ENCODE data around the gene ZNF821.
"Not testable (repeated sequence)": the region's sequence is repeated elsewhere in the genome, so short reads cannot be mapped to it uniquely, and the experiment has no call there.

ZNF821 gene, protein sequence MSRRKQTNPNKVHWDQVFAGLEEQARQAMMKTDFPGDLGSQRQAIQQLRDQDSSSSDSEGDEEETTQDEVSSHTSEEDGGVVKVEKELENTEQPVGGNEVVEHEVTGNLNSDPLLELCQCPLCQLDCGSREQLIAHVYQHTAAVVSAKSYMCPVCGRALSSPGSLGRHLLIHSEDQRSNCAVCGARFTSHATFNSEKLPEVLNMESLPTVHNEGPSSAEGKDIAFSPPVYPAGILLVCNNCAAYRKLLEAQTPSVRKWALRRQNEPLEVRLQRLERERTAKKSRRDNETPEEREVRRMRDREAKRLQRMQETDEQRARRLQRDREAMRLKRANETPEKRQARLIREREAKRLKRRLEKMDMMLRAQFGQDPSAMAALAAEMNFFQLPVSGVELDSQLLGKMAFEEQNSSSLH

DNA sequence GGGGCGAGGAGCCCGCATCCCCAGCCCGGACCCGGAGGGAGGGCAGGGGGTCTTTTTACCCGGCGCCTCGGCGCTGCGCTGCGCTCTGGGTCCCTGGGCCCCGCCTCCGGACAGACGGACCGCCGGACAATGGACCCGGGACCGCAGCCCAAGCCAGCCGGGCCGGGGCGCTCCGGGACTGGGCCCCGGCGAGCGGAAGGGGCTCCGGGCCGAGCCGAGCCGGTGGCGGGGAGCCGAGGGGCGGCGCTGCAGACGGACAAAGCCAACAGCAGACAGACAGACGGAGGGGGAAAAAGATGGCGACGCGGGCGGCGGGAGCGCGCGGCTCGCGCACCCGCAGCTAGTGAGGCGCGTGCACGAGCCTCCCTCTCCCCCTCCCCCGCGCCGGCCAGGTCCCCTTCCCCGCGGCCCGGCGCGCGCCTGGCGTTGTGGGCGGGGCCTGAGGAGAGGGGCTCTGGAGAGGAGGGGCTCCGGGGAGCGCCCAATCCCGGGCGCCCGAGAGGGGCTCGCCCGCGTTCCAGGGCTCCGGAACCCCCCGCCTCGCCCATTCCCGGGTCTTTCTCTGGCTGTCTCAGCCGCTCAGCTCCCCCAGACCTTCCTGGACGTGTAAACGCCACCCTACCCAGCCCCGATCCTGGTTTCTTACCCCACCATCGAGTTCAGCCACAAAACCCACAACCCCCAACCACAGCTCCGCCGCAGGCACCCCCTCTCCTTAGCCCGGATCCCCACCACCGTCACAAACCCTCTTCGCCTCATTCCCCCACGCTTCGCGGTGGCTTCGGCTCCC is at the start of gene ZNF821:
Gene ZNF821 (minus strand): TSS at position 334 of the 790 bp plus-strand sequence. CDS start 4,236 bp downstream, outside the sequence.
- DNase-seq: peak; percentile 64

- DNase-seq: no peak
These were observed 49.0 kb upstream of the ZNF821 start for GRCh38 chr16:71933017-71933416.

GRCh38 chr16:71931599-71931998 is 47.6 kb upstream of the ZNF821 start:
- no peak for DNase-seq

DNA sequence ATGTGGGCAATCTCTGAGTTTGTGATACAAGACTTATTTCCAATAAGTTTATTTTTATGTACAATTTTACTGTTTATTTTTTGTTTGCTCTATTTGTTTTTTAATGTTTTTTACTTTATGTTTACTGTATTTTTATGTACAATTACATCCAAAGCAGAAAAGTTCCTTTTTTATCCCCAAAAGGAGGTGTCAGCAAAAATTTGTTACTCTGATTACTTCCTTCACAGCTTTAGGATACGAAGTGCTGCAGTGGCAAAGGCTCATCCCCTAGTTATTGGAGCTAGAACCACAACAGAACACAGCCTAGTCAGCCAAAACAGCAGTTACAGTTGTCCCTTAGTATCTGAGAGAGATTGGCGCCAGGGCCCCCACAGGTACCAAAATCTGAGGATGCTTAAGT is 47.0 kb upstream of the ZNF821 start:
- DNase-seq: no peak

GRCh38 chr16:71930013-71930563 is 46.1 kb upstream of the ZNF821 start:
- DNase-seq: no peak

DNA sequence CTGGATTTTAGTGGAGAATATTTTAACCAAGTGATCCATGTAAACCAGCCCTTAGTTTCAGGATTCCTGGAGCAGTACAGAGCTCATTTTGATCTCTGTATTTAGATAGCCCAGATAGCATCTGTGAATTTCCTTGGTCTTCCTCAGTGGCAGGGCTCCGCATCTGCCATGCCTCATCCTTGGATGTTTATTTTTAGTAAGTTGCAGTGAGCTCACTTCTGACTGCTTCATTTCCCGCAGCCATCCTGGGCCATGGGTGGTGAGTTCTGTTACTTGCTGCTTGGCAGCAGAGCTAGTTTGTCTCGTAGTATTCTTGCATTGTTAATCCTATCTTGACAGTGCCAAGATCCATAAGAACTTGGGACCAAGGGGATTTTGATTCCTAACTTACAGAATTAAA is 45.1 kb upstream of the ZNF821 start:
- no peak for DNase-seq

DNA sequence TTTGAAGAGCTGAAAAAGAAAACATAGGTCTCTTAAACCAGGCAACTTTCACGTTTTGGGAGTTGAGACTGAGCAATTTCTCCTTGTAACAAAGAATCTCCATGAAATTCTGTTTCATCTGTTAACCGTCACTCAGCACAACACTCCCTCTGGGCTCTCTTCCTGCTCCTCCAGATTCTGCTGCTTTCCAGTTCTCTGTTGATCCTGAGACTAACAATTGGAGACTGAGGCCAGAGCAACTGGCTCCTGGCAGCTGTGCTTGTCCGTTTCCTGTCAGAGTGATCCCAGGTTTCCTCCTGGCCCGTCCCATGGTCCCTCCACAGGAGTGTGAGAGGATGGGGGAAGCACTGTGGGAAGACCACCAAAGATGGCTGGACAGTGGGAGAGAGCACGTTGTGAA is 43.8 kb upstream of the ZNF821 start:
- no peak for DNase-seq

DNA sequence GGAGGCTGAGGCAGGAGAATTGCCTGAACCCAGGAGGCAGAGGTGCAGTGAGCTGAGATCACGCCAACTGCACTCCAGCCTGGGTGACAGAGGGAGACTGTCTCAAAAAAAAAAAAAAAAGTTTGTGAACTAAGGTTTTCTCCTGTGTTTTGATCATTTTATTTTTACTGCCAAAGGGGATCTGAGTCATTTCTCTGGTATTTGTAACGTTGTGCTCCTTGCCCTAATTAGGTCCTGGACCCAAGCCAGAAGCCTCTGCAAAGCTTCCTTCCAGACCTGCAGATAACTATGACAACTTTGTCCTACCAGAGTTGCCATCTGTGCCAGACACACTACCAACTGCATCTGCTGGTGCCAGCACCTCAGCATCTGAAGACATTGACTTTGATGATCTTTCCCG is 43.4 kb upstream of the ZNF821 start:
- no peak for DNase-seq

- no peak for DNase-seq
These were observed 40.7 kb upstream of the ZNF821 start for GRCh38 chr16:71924710-71925109.

GRCh38 chr16:71923941-71924690 is 40.1 kb upstream of the ZNF821 start:
- no peak for DNase-seq

- no peak for DNase-seq
These were observed 36.7 kb upstream of the ZNF821 start for GRCh38 chr16:71920658-71921057.

DNA sequence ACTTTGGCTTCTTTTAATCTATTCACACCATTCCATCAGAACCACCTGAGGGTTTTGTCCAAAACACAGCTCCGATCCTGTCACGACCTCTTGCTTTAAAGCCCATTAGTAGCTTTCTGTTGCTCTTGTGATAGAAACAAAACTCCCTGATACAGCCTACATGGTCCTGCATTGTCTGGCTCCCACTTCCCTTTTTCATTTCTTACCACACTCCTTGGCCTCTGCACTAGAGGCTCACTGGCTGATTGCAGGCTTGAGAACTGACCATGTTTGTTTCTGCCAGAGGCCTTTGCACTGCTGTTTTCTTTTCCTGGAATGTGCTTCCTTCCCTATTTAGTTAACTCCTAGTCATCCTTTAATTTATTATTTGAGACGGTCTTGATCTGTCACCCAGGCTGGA is 35.1 kb upstream of the ZNF821 start:
- no peak for DNase-seq

DNA sequence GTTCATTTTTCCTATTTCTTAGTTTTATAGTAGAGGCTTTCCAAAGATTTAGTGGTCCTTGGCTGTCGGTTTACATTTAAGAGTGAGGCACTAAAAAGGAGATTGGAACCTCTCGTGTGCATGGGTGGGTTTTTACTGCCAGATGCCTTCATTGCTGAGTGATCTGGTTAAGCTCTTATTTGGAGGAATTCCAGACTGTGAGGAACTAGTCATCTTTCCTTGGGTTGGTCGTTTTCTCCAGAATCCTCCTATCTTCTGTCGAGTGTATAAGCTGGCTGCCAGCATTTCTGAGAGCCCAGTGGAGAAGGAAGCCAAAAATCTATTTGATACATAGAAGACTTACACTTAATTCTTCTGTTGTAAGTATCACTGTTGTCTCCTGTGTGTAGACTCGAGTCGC is 33.9 kb upstream of the ZNF821 start:
- no peak for DNase-seq

- no peak for DNase-seq
These were observed 32.5 kb upstream of the ZNF821 start for GRCh38 chr16:71916397-71916920.

DNA sequence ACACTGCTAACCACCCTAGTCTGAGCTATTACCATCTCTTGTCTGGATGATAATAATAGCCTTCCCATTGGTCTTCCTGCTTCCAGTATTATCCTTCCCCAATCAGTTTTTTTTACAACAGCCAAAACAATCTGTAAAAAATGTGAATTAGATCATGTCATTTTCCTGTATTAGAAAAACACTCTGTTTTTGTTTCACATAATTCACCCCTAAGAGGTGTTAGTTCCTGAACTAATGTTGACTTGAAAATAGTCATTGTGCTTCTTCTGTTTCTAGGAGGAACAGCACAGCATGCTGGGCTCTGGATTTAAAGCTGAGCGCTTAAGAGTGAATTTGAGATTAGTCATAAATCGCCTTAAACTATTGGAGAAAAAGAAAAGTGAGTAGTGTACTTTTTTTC is 31.4 kb upstream of the ZNF821 start:
- no peak for DNase-seq

- no peak for DNase-seq
These were observed 30.8 kb upstream of the ZNF821 start for GRCh38 chr16:71914802-71915201.

DNA sequence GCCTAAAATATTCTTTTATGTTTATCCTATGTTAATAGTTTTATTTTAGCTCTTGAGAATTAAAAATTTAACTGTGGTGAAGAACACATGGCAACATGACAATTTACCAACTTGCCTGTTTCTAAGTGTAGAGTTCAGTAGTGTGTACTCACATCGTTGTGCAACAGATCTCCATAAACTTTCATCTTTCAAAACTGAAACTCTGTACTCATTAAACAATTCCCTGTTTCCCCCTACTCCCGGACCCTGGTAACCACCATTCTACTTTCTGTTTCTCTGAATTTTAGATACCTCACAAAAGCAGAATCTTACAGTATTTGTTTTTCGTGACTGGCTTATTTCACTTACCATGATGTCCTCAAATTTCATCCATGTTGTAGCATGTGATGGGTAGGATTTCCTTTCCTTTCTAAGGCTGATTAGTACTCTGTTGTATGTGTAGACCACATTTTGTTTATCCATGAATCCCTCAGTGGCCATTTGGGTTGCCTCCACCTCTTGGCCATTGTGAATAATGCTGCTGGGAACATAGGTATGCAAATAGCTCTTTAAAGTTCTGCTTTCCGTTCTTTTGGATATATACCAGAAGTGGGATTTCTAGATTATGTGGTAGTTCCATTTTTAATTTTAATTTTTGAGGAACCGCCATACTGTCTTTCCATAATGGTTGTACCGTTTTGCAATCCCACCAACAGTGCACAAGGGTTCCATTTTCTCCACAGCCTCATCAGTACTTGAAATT is 28.7 kb upstream of the ZNF821 start:
- no peak for DNase-seq

GRCh38 chr16:71911121-71911520 is 27.1 kb upstream of the ZNF821 start:
- DNase-seq: no peak

DNA sequence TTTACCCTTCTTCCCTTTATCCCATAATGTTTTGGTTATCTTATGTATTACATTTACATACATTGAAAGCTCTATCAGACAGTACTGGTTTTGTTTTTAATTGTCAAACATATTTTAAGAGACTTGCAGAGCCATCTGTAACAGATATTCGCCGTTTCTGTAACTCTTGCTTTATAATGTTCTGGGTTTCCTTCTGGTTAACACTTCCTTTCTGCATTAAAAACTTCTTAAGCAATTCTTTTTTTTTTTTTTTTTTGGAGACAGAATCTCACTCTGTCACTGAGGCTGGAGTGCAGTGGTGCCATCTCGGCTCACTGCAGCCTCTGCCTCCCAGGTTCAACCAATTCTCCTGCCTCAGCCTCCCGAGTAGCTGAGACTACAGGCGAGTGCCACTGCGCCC is 21.8 kb upstream of the ZNF821 start:
- DNase-seq: not testable (repeated sequence)

DNA sequence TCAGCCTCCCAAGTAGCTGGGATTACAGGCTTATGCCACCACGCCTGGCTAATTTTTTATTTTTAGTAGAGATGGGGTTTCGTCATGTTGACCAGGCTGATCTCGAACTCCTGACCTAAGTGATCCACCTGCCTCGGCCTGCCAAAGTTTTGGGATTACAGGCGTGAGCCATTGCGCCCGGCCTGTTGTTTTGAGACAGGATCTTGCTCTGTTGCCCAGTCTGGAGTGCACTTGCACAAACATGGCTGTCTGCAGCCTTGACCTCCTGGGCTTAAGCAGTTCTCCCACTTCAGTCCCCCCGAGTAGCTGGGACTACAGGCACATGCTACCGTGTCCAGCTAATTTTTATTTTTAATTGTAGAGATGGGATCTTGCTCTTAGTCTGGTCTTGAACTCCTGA is 20.3 kb upstream of the ZNF821 start:
- DNase-seq: no peak

DNA sequence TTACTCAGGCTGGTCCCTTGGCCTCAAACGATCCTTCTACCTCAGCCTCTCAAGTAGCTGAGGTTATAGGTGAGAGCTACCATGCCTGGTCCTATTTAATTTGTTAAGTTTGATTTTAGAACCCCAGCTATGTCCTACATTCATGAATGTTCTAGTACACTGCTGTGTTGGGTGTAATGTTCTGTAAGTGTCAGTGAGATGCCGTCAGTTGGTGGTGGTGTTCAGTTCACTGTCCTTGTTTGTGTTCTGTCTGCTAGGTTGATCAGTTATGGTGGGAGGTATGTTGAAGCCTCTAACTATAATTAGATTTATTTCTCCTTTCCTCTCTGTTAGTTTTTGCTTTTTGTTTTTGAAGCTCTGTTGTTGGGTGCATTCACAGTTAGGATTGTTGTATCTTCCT is 19.6 kb upstream of the ZNF821 start:
- no peak for DNase-seq

Measured in NCI-H2107 (cell line).